ENCODE measurements around the gene CAST.

CAST gene

GRCh38 chr5:96818125-96818788, 156.1 kb downstream of the CAST start:
- DNase-seq (ENCODE audit: low read depth in 3 of 3) = no peak

GRCh38 chr5:96819806-96820205, 157.6 kb downstream of the CAST start:
- DNase-seq (ENCODE audit: low read depth in 3 of 3) = no peak

GRCh38 chr5:96821260-96821916, 159.2 kb downstream of the CAST start:
- DNase-seq (ENCODE audit: low read depth in 3 of 3) = no peak

GRCh38 chr5:96822686-96823459, 160.7 kb downstream of the CAST start:
- DNase-seq (ENCODE audit: low read depth in 3 of 3) = no peak

- no peak for DNase-seq (ENCODE audit: low read depth in 3 of 3)
These were observed 161.8 kb downstream of the CAST start for GRCh38 chr5:96823900-96824380.

All from stimulated activated CD4-positive, alpha-beta T cell treated with anti-CD3 and anti-CD28 coated beads, TNF-alpha, amount 100 ng/mL, for 48 hours (primary cell).